ENCODE results near the gene RPLP2. TPM values are rescaled to one million over a fixed set of nuclear protein-coding genes. Genes with fewer than 3 reads are reported as not detected.

RPLP2 gene
- total and polyA plus RNA-seq, 2 of the 4 experiments (the other 2 are of a cell fraction) = 59.9 to 1,897 TPM

DNA sequence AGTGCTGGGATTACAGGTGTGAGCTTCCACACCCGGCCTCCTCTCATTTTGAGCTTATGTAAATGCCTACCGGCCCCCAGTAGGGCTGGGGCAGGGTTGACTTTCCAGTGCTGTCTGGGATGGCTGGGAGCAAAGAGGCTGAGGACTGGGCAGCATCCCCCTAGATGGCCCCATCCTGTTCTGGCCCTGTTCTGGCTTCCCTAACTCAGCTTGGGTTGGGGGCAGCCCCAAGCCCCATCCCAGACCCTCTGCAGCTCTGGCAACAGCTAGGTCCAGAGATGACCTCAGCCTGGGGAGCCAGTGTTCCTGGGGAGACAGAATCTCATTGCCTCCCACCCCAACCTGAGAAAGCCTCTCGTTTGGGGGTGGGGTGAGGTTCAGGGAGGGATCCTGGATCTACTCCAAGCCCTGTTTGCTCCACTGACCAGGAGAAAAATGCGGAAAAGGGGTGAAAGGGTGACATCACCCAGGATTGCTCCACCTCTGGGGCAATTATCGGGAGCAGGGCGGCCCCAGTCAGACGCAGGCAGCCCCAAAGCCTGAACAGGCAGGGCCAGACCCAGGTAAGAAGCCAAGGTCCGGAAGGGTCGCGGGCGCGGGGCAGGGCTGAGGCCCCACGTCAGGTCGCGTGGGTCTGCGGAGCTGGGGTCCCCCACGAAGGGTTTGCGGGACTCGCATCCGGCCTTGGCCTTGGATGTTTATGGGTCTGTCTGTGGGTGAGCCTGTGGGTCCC, 8.8 kb downstream of the RPLP2 start, which contains the start of gene PNPLA2:
Gene PNPLA2, plus strand, starts transcription at position 519 of the 733 bp plus-strand sequence. CDS start 805 bp downstream, outside the sequence.
- Histone ChIP-seq H2AK5ac (ENCODE audit: low read depth, low read length) (peak within 1 kb of the TSS; percentile 43; the same call in 1 of the 2 replicates), H3K4me3 (ENCODE audit: insufficient read depth, low read depth, low read length) (peak within 1 kb of the TSS; percentile 87), H3K14ac (replicated peaks; ENCODE audit: low read depth, low read length) (peak within 1 kb of the TSS; percentile 6; the same call in 1 of the 2 replicates), H3K9me3 (ENCODE audit: control insufficient read depth, insufficient read depth, low read length) (no peaks in the 10 kb centered on the region), H3K9ac (ENCODE audit: low read depth, low read length) (peak within 1 kb of the TSS; percentile 78), H4K20me1 (ENCODE audit: insufficient read depth, low read length) (peaks cover 30% of the 10 kb centered on the region), H3K56ac (ENCODE audit: extremely low read depth, insufficient read depth, low read length) (no peak within 1 kb of the TSS), H3K36me3 (ENCODE audit: control insufficient read depth, insufficient read depth, low read length) (peaks cover 16% of the 10 kb centered on the region), H2AK9ac (replicated peaks; ENCODE audit: low read depth, low read length, poor library complexity) (peak within 1 kb of the TSS; percentile 94), H3K27me3 (ENCODE audit: control insufficient read depth, insufficient read depth, low read length) (no peaks in the 10 kb centered on the region), H4K5ac (ENCODE audit: low read depth, low read length) (peak within 1 kb of the TSS; percentile 62), H2BK5ac (ENCODE audit: low read depth, low read length, poor library complexity, severe bottlenecking) (peak within 1 kb of the TSS; percentile 73), H3K23ac (ENCODE audit: low read depth, low read length) (no peak within 1 kb of the TSS), H3K4me1 (ENCODE audit: control insufficient read depth, insufficient read depth, low read length) (peaks cover 21% of the 10 kb centered on the region), H3K18ac (ENCODE audit: low read depth, low read length) (peak within 1 kb of the TSS; percentile 24; the same call in 1 of the 2 replicates), H2BK20ac (ENCODE audit: low read depth, low read length) (no peak within 1 kb of the TSS), H3K4me2 (ENCODE audit: low read depth, low read length) (peak within 1 kb of the TSS; percentile 82), H4K91ac (ENCODE audit: insufficient read depth, low read depth, low read length) (peak within 1 kb of the TSS; percentile 76), H4K8ac (ENCODE audit: low read depth in 2 of 2, low read length in 2 of 2) (peak within 1 kb of the TSS; percentile 59 to 83; a peak in 2 of 4 replicates), H2BK15ac (ENCODE audit: low read depth, low read length) (peak within 1 kb of the TSS; percentile 13; the same call in 1 of the 3 replicates), H3K79me1 (ENCODE audit: low read depth in 1 of 2, low read length in 2 of 2) (peaks cover 22 to 32% of the 10 kb centered on the region in 2 experiments), H3K4ac (ENCODE audit: low read depth, low read length) (peak within 1 kb of the TSS; percentile 37), H2BK120ac (ENCODE audit: low read depth, low read length) (peak within 1 kb of the TSS; percentile 41; the same call in 1 of the 2 replicates), H3K9me1 (ENCODE audit: insufficient read depth, low read length) (peaks cover 13% of the 10 kb centered on the region), H2AFZ (replicated peaks; ENCODE audit: low read length, poor library complexity) (peak within 1 kb of the TSS; percentile 95), H3K27ac (ENCODE audit: insufficient read depth, low read length) (peak within 1 kb of the TSS; percentile 67)
- dilution Hi-C loops (cut with HindIII; ENCODE audit: low sequenced_read_pairs, unreplicated experiment) = no loop called here
- ATAC-seq (ENCODE audit: low read depth) = peak; percentile 3
- in situ Hi-C loops (cut with MboI; ENCODE audit: low sequenced_read_pairs) = no loop called here
- DNase-seq = no peak
- ChIA-PET POLR2A (ENCODE audit: unreplicated experiment) (interaction anchor here (0.5 to 1.8 kb wide), 10 partner anchors 9 to 155 kb away, joined by 4 to 13 read pairs (median 4); partner anchors contain the start of genes CRACR2B, PIDD1 and RPLP2), CTCF (no interaction called here)
- 33% methylated on average over 1 of the region's 20 CpGs; no CpG with 5 or more reads in 1 of the 2 experiments for WGBS, 2 experiments (ENCODE audit: extremely low coverage in 2 of 2, insufficient read length in 1 of 2)
- intact Hi-C loops (cut with micrococcal nuclease) = no loop called here
- BruUV-seq (replicated peaks) = no TSS peak
- TF ChIP-seq MXI1 (IDR thresholded peaks at IDR 0.05; ENCODE audit: borderline replicate concordance, low read depth, low read length) = no peak
- TF ChIP-seq CEBPB (IDR thresholded peaks at IDR 0.05; ENCODE audit: low read depth, low read length) = peak; percentile 75
- TF ChIP-seq RFX5 (IDR thresholded peaks at IDR 0.05; ENCODE audit: low read depth, low read length) = no peak
- TF ChIP-seq MAZ (IDR thresholded peaks at IDR 0.05; ENCODE audit: borderline replicate concordance, low read depth, low read length) = peak; percentile 8; the same call in 1 of the 2 replicates
- no peak for TF ChIP-seq SMC3 (IDR thresholded peaks at IDR 0.05; ENCODE audit: low read depth, low read length)
